CD4-positive, alpha-beta T cell (primary cell): ENCODE data around the gene RHCG. TPM values are rescaled to one million over a fixed set of nuclear protein-coding genes. Genes with fewer than 3 reads are reported as not detected.

Source experiments
- ATAC-seq: fragments of 200-7000 bp; cut with Tn5 transposase; one replicate; pipeline ENCODE4 v1.10.0; 2022; ENCODE audit warnings: mild to moderate bottlenecking; ENCODE audit not compliant: poor library complexity
- CTCF ChIA-PET: fragments of 350-600 bp; sonication (Branson Sonifier 250); formaldehyde crosslinking; loops from one replicate; lab custom pipeline; 2021; ENCODE audit warnings: antibody characterized with exemption, inconsistent platforms; lab: Charles Lee
- POLR2A ChIA-PET: fragments of 350-600 bp; sonication (Branson Sonifier 250); formaldehyde crosslinking; loops from one replicate; lab custom pipeline; 2021; ENCODE audit warnings: antibody characterized with exemption, inconsistent platforms; lab: Charles Lee
- DNase-seq, 14 experiments: peaks; one replicate each; pipeline ENCODE4 v3.0.0-alpha.2; 2013 to 2020; ENCODE audit warnings: mixed read lengths in 2 of 14
- H3K27ac ChIP-seq, 2 donors: one replicate each; pipeline versions ENCODE4 v1.5.1 to v1.7.0; 2013; ENCODE audit warnings: low read length in 2 of 2, low read depth in 1 of 2, mild to moderate bottlenecking in 1 of 2
- H3K27me3 ChIP-seq, 2 experiments: 1 replicate in 1 of 2; 2 replicates in 1 of 2; pipeline versions ENCODE4 v1.6.1 to v1.7.0; 2013; ENCODE audit warnings: low read length in 2 of 2, control low read depth in 1 of 2, mild to moderate bottlenecking in 1 of 2, moderate library complexity in 1 of 2; ENCODE audit not compliant: insufficient read depth in 2 of 2, control insufficient read depth in 1 of 2
- H3K36me3 ChIP-seq: one replicate; pipeline ENCODE4 v1.6.1; 2013; ENCODE audit warnings: low read length, control low read depth; ENCODE audit not compliant: insufficient read depth
- H3K4me1 ChIP-seq: one replicate; pipeline ENCODE4 v1.6.1; 2013; ENCODE audit warnings: low read length, control low read depth; ENCODE audit not compliant: insufficient read depth
- H3K4me3 ChIP-seq: one replicate; pipeline ENCODE4 v1.5.1; 2013; ENCODE audit warnings: mild to moderate bottlenecking, low read length, moderate library complexity
- H3K9me3 ChIP-seq, 2 experiments: 1 replicate in 1 of 2; 2 replicates in 1 of 2; pipeline versions ENCODE4 v1.6.1 to v1.7.0; 2013; ENCODE audit warnings: low read length in 2 of 2, mild to moderate bottlenecking in 2 of 2, control low read depth in 1 of 2, moderate library complexity in 1 of 2; ENCODE audit not compliant: control insufficient read depth in 1 of 2, insufficient read depth in 1 of 2
- H3K27ac Mint-ChIP-seq: one replicate; pipeline ENCODE4 v1.8.0; 2020; ENCODE audit warnings: mixed read lengths
- H3K27me3 Mint-ChIP-seq: one replicate; pipeline ENCODE4 v1.8.0; 2021; ENCODE audit warnings: mixed read lengths
- H3K36me3 Mint-ChIP-seq: one replicate; pipeline ENCODE4 v1.8.0; 2021; ENCODE audit warnings: low read depth, mixed read lengths
- H3K4me1 Mint-ChIP-seq: one replicate; pipeline ENCODE4 v1.8.0; 2021; ENCODE audit warnings: low read depth, mixed read lengths
- H3K4me3 Mint-ChIP-seq: one replicate; pipeline ENCODE4 v1.8.0; 2020; ENCODE audit warnings: mild to moderate bottlenecking, mixed read lengths
- H3K9me3 Mint-ChIP-seq: one replicate; pipeline ENCODE4 v1.8.0; 2020; ENCODE audit warnings: mixed read lengths
- CTCF ChIP-seq: fragments of 200-600 bp; IDR thresholded peaks from one replicate; pipeline ENCODE4 v1.8.0; 2022; ENCODE audit warnings: antibody characterized with exemption, mild to moderate bottlenecking
- intact Hi-C, 2 experiments: fragments of 100-400 bp; cut with DNase I in 1 of 2; cut with micrococcal nuclease in 1 of 2; formaldehyde crosslinking; loops; one replicate each; pipeline versions ENCODE4 v1.15.1 to v1.9.0; 2023 to 2025; cut with DNase I, micrococcal nuclease
- total RNA-seq, 174 experiments: library from RNA in 2 of 174; stranded (reverse) in 2 of 174; gene quantifications; one replicate each; pipeline ENCODE4 v1.2.3 and lab custom pipeline; 2021 to 2026

RHCG gene
- total RNA-seq, 2 experiments from 2014 or later: not detected

GRCh38 chr15:89460048-89460447 lies 36.3 kb downstream of the RHCG start:
- Histone ChIP-seq H3K4me3 (no peak overlapping the region), H3K27me3 (peaks cover 9 to 14% of the 10 kb centered on the region in 2 experiments), H3K4me1 (no peaks in the 10 kb centered on the region), H3K36me3 (no peaks in the 10 kb centered on the region), H3K9me3 (peaks cover 7 to 11% of the 10 kb centered on the region in 2 experiments), H3K27ac (no peak overlapping the region)
- ChIA-PET POLR2A (no interaction called here), CTCF (no interaction called here)
- Mint-ChIP-seq H3K27ac (no peak overlapping the region), H3K9me3 (peaks cover 3% of the 10 kb centered on the region), H3K4me3 (no peak overlapping the region), H3K27me3 (peaks cover 42% of the 10 kb centered on the region), H3K36me3 (no peaks in the 10 kb centered on the region), H3K4me1 (no peaks in the 10 kb centered on the region)
- intact Hi-C loops: no loop called here
- no peak for ATAC-seq
- no peak for TF ChIP-seq CTCF
- DNase-seq: no peak

GRCh38 chr15:89459271-89460038 lies 36.9 kb downstream of the RHCG start:
- H3K36me3 ChIP-seq: no peaks in the 10 kb centered on the region
- ChIA-PET CTCF (no interaction called here), POLR2A (no interaction called here)
- Mint-ChIP-seq H3K36me3 (no peaks in the 10 kb centered on the region), H3K4me3 (no peak overlapping the region), H3K9me3 (peaks cover 3% of the 10 kb centered on the region), H3K4me1 (no peaks in the 10 kb centered on the region), H3K27me3 (peaks cover 42% of the 10 kb centered on the region), H3K27ac (no peak overlapping the region)
- no peak overlapping the region for H3K27ac ChIP-seq
- H3K9me3 ChIP-seq: peaks cover 7 to 11% of the 10 kb centered on the region in 2 experiments
- H3K4me1 ChIP-seq: no peaks in the 10 kb centered on the region
- DNase-seq (no peak), ATAC-seq (no peak)
- no peak for TF ChIP-seq CTCF
- H3K4me3 ChIP-seq: no peak overlapping the region
- H3K27me3 ChIP-seq: peaks cover 5 to 14% of the 10 kb centered on the region in 2 experiments
- intact Hi-C loops: no loop called here

GRCh38 chr15:89458440-89458839 lies 37.9 kb downstream of the RHCG start:
- Mint-ChIP-seq H3K27me3 (peaks cover 35% of the 10 kb centered on the region), H3K9me3 (peaks cover 3% of the 10 kb centered on the region), H3K36me3 (no peaks in the 10 kb centered on the region), H3K4me3 (no peak overlapping the region), H3K4me1 (no peaks in the 10 kb centered on the region), H3K27ac (no peak overlapping the region)
- no peak for DNase-seq
- intact Hi-C loops: no loop called here
- peaks cover 5 to 14% of the 10 kb centered on the region in 2 experiments for H3K27me3 ChIP-seq
- H3K4me3 ChIP-seq: no peak overlapping the region
- H3K9me3 ChIP-seq: peaks cover 7 to 11% of the 10 kb centered on the region in 2 experiments
- H3K27ac ChIP-seq: no peak overlapping the region
- ChIA-PET POLR2A (no interaction called here), CTCF (no interaction called here)
- no peak for ATAC-seq
- H3K36me3 ChIP-seq: no peaks in the 10 kb centered on the region
- no peak for TF ChIP-seq CTCF
- no peaks in the 10 kb centered on the region for H3K4me1 ChIP-seq
